Vagina (tissue), 2 donors: ENCODE measurements around the gene MCHR2. TPM values are rescaled to one million over a fixed set of nuclear protein-coding genes. Genes with fewer than 3 reads are reported as not detected.

Experiments used
- DNase-seq, 2 donors: peaks; one replicate each; pipeline ENCODE4 v3.0.0-alpha.2; 2017; ENCODE audit errors: extremely low spot score in 2 of 2
- H3K27ac ChIP-seq: fragments of 200-600 bp; sonication (generic); one replicate; pipeline ENCODE4 v1.5.1; 2019
- H3K27me3 ChIP-seq: fragments of 200-600 bp; sonication (generic); one replicate; pipeline ENCODE4 v1.5.1; 2019
- H3K36me3 ChIP-seq, 2 donors: fragments of 200-600 bp; sonication (generic); one replicate each; pipeline ENCODE4 v1.5.1; 2017 to 2019
- H3K4me1 ChIP-seq: fragments of 200-600 bp; sonication (generic); one replicate; pipeline ENCODE4 v1.5.1; 2019
- H3K4me3 ChIP-seq, 2 donors: fragments of 200-600 bp; sonication (generic); 1 replicate in 1 of 2; 2 replicates in 1 of 2; pipeline ENCODE4 v1.5.1; 2016 to 2019
- H3K9me3 ChIP-seq: fragments of 200-600 bp; sonication (generic); one replicate; pipeline ENCODE4 v1.5.1; 2019
- CTCF ChIP-seq, 3 experiments: fragments of 450-650 bp in 2 of 3; fragments of 200-600 bp in 1 of 3; sonication (generic) in 1 of 3; IDR thresholded peaks; one replicate each; pipeline ENCODE4 v1.5.1; 2017 to 2019; ENCODE audit warnings: antibody characterized with exemption in 3 of 3, mild to moderate bottlenecking in 2 of 3, moderate library complexity in 2 of 3
- POLR2A ChIP-seq, 2 donors: fragments of 450-650 bp; IDR thresholded peaks; one replicate each; pipeline ENCODE4 v1.6.1; 2017; ENCODE audit warnings: antibody characterized with exemption in 2 of 2, mild to moderate bottlenecking in 2 of 2, moderate library complexity in 2 of 2
- POLR2AphosphoS5 ChIP-seq, 2 donors: sonication (generic); formaldehyde crosslinking; IDR thresholded peaks; one replicate each; pipeline ENCODE4 v1.9.0; 2017; ENCODE audit warnings: antibody characterized with exemption in 2 of 2, mild to moderate bottlenecking in 2 of 2, low read depth in 1 of 2; ENCODE audit not compliant: insufficient read depth in 1 of 2
- intact Hi-C: fragments of 100-400 bp; cut with DNase I; formaldehyde crosslinking; loops from one replicate; pipeline ENCODE4 v1.15.1; 2023
- total RNA-seq: library from RNA; depleted of rRNA; stranded (reverse); fragments of >200 nt; gene quantifications from one replicate; pipeline ENCODE4 v1.2.3, GENCODE V29; 2016

MCHR2 gene
- total RNA-seq, 1 donor from 2014 or later = not detected

DNA sequence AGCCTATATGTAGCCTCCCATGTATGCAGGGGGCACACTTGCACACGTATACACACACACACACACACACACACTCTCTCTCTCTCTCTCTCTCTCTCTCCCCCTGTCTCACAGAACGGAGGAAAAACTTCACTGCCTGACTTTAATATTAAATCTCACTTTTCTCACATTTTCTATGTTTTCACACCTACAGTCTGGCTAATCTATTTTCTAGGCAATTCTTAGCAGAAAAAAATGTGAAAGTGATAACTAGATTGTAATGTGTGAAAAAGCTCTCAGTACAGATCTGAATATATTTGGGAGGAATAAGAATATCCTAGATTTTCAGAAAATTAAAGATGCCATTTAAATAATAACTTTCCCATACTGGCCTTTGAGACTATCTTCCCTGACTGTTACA lies 120.9 kb downstream of the MCHR2 start:
- TF ChIP-seq POLR2AphosphoS5 (IDR thresholded peaks at IDR 0.05; ENCODE audit: insufficient read depth in 1 of 2, low read depth in 1 of 2) = no peak
- H3K27me3 ChIP-seq = no peaks in the 10 kb centered on the region
- no peaks in the 10 kb centered on the region for H3K9me3 ChIP-seq
- no peak for DNase-seq
- intact Hi-C loops = no loop called here
- no peaks in the 10 kb centered on the region for H3K4me1 ChIP-seq
- no peak overlapping the region for H3K27ac ChIP-seq
- no peak overlapping the region for H3K4me3 ChIP-seq
- H3K36me3 ChIP-seq = no peaks in the 10 kb centered on the region

GRCh38 chr6:99871641-99872040 lies 122.4 kb downstream of the MCHR2 start:
- Histone ChIP-seq H3K9me3 (no peaks in the 10 kb centered on the region), H3K4me1 (no peaks in the 10 kb centered on the region), H3K27ac (no peak overlapping the region), H3K4me3 (no peak overlapping the region), H3K36me3 (no peaks in the 10 kb centered on the region), H3K27me3 (no peaks in the 10 kb centered on the region)
- TF ChIP-seq POLR2A (IDR thresholded peaks at IDR 0.05) (no peak), POLR2AphosphoS5 (IDR thresholded peaks at IDR 0.05; ENCODE audit: insufficient read depth in 1 of 2, low read depth in 1 of 2) (no peak), CTCF (IDR thresholded peaks at IDR 0.05) (no peak)
- intact Hi-C loops = no loop called here
- no peak for DNase-seq
